ENCODE data around the gene CHST11. TPM values are rescaled to one million over a fixed set of nuclear protein-coding genes. Genes with fewer than 3 reads are reported as not detected.

CHST11 gene
- total and polyA plus RNA-seq, 10 of the 15 experiments (the other 5 are each of a cell fraction or from before 2014, with no cell fraction given) = 1.9 to 38.1 (median 17.2) TPM

GRCh38 chr12:104712968-104713367 lies 256.2 kb downstream of the CHST11 start:
- FAIRE-seq (no peak), DNase-seq (ENCODE audit: low read depth, low spot score) (no peak), ATAC-seq (no peak)
- Histone ChIP-seq H3K4me2 (ENCODE audit: control insufficient read depth, insufficient read depth) (no peak overlapping the region), H3K9ac (ENCODE audit: control insufficient read depth, insufficient read depth, low read length) (no peak overlapping the region), H4K20me1 (ENCODE audit: control insufficient read depth, insufficient read depth) (no peaks in the 10 kb centered on the region), H3K27me3 (replicated peaks in 1 of 2; ENCODE audit: control insufficient read depth in 2 of 2, insufficient read depth in 2 of 2, low read length in 1 of 2) (no peaks in the 10 kb centered on the region; a peak in 1 of 4 replicates), H3K36me3 (ENCODE audit: control insufficient read depth in 2 of 2, insufficient read depth in 2 of 2, low read length in 1 of 2) (0 out of 4 replicates have a peak, but pooled peaks cover 0 to 5% of the 10 kb centered on the region in 2 experiments), H2AFZ (ENCODE audit: control insufficient read depth, low read depth, low read length) (no peak overlapping the region), H3K4me3 (no peak overlapping the region), H3K79me2 (ENCODE audit: control insufficient read depth, insufficient read depth, low read length) (no peaks in the 10 kb centered on the region; the same call in 1 of the 2 replicates), H3K9me3 (replicated peaks; ENCODE audit: control insufficient read depth, insufficient read depth, low read length) (no peaks in the 10 kb centered on the region), H3K27ac (ENCODE audit: control insufficient read depth, insufficient read depth) (no peak overlapping the region), H3K4me1 (ENCODE audit: control insufficient read depth, insufficient read depth, low read length) (no peaks in the 10 kb centered on the region; the same call in 1 of the 2 replicates)
- intact Hi-C loops (cut with micrococcal nuclease; ENCODE audit: unreplicated experiment) (no loop called here), in situ Hi-C loops (cut with MboI) (no loop called here)
- ChIA-PET SMC1A (ENCODE audit: uncharacterized antibody, unreplicated experiment) (no interaction called here), RAD21 (ENCODE audit: unreplicated experiment) (no interaction called here), POLR2A (no interaction called here), CTCF (interaction anchor here (0.8 kb wide), 1 partner anchor 331 kb away, joined by 4 read pairs; no protein-coding TSS in a partner anchor)
- no TSS peak for BruUV-seq (replicated peaks)
- 96% methylated on average over 5 of the region's 5 CpGs for WGBS (ENCODE audit: insufficient coverage, insufficient replicate concordance, low lambda C conversion rate, missing lambda C conversion rate)
- TF ChIP-seq KDM1A (IDR thresholded peaks at IDR 0.05; ENCODE audit: borderline replicate concordance) (no peak), CEBPB (IDR thresholded peaks at IDR 0.05; ENCODE audit: borderline replicate concordance in 1 of 2, low read depth in 2 of 2, low read length in 2 of 2) (no peak), IKZF1 (conservative IDR thresholded peaks at IDR 0.05) (no peak), RELB (IDR thresholded peaks at IDR 0.05; ENCODE audit: low read depth) (no peak), HDGF (IDR thresholded peaks at IDR 0.05) (no peak), TCF7 (IDR thresholded peaks at IDR 0.05; ENCODE audit: borderline replicate concordance) (no peak), CUX1 (IDR thresholded peaks at IDR 0.05; ENCODE audit: insufficient replicate concordance, low read depth, low read length) (no peak), E2F4 (IDR thresholded peaks at IDR 0.05; ENCODE audit: low read depth, low read length) (no peak), MTA3 (IDR thresholded peaks at IDR 0.05; ENCODE audit: borderline replicate concordance, low read length) (no peak), FOS (IDR thresholded peaks at IDR 0.05; ENCODE audit: borderline replicate concordance, extremely low read depth, insufficient read length) (no peak), IRF5 (IDR thresholded peaks at IDR 0.05; ENCODE audit: borderline replicate concordance) (no peak), ELK1 (IDR thresholded peaks at IDR 0.05; ENCODE audit: low read depth, low read length) (no peak), MTA2 (IDR thresholded peaks at IDR 0.05; ENCODE audit: low read depth) (no peak), ASH2L (IDR thresholded peaks at IDR 0.05; ENCODE audit: borderline replicate concordance, low read depth) (no peak)
